NCI-H2081 (cell line): Measurements from ENCODE around the gene SLC22A23.
A peak's percentile ranks its signal among the peaks of the same experiment; 100 is the strongest.

ENCODE experiments used
- DNase-seq, 2 experiments: peaks; one replicate each; lab custom pipeline; 2025; lab: John Stamatoyannopoulos, UW

SLC22A23 gene

DNA sequence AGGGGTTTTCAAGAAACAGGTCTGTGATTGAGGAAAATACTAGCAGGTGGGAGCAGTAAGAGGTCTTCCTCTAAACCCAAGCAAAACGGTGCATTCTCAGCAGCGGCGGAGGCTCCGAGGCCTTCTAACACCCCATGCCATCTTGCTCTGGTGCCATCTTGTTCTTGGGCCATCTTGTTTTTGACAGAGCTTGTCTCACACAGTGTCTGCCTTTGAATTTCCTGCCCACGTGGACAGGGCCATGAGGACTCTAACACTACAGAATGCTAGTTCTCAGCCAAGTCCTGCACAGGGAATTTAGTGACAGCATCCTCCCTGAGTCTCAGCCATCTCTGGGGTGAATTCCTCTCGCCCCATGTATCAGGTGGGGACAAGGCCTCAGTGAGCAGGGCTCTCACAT, 121.7 kb downstream of the SLC22A23 start:
- no peak for DNase-seq

DNA sequence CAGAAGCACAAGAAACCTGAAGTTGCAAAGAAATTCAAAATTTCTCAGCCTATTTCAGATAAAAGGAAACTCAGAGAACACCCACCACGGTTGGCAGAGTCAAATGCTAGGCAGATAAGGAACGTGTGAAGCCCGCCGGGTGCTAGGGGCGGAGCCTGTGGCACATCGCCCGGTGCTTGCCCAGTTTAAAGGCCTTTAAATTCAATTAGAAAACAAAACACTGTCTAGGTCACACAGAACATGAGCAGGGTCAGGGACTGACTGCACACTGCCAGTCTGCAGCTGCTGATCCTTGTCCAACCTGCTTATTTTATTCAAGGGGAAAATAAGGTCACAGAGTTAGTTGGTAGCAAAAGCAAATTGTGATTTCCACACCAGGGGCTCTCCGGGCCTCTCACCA, 122.3 kb downstream of the SLC22A23 start:
- DNase-seq = no peak

DNA sequence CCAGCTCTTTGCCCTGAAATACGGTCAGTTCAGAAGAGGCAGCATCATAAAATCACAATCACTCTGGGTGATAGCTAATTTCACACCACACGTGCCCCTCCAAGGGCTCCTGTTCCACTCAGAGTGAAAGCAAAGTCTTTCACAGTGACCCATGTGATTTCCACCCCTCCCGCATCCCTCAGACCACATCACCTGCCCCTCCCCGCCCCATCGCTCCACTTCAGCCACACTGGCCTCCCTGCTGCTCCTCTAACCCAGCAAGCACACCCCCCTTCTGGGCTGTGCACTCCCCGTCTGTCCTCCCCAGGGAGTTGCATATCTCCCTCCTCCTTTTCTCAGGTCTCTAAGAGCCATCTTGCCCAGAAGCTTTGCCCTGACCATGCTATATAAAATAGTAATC, 123.6 kb downstream of the SLC22A23 start:
- DNase-seq = no peak

DNA sequence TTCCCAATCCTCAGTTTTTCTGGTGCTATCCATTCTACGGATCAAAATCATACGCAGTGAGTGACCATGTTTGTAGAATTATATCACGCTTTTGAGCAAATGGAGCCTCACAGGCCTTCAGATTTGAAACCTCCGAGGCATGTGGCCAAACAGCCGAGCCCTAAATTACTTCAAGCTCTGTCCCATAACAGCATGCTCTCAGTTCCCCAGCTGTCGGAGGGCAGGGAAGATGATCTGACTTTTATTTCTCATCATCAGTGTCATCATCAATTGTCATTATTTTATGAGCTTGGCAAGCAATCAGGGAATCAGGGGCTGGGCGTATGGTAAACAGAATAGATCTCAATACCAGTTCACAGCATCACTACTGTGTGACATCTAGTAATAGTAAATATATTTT, 124.9 kb downstream of the SLC22A23 start:
- no peak for DNase-seq

DNA sequence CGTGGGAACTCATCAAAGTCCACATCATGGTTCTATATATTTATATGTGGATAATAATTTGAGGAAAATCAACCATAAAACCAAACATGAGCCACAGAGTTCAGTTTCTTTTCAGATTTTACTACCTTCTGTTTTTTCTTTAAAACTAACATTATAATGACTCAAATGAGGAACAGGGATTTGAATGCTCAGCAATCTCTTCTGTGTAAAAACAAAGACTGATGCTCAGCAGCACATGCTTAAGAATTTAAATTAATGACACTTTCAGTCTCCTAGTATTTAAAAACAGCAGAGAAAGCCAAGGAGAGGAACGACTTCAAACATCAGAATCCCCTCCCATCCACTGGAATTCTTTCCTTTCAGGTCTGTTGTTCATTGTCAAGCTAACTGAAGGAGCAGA, 125.4 kb downstream of the SLC22A23 start:
- DNase-seq = no peak

DNA sequence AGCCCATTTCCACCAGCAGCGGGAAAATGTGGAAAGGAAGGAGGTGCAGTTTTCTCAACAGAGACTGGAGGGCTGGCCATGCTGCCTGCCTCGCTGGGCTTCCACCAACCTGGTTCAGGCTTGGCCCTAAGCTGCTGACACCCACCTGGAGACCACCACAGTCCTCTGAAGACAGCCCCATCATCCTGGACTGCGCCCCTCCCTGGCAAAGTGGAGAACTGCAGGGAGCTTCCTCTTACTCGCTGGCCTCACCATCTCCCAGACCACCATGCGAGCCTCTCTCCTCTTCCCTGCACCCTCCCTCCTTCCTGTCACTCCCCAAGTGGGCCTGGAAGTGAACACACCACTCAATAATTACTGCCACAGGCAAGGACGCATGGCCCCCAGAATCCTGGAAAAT, 126.7 kb downstream of the SLC22A23 start:
- no peak for DNase-seq

DNA sequence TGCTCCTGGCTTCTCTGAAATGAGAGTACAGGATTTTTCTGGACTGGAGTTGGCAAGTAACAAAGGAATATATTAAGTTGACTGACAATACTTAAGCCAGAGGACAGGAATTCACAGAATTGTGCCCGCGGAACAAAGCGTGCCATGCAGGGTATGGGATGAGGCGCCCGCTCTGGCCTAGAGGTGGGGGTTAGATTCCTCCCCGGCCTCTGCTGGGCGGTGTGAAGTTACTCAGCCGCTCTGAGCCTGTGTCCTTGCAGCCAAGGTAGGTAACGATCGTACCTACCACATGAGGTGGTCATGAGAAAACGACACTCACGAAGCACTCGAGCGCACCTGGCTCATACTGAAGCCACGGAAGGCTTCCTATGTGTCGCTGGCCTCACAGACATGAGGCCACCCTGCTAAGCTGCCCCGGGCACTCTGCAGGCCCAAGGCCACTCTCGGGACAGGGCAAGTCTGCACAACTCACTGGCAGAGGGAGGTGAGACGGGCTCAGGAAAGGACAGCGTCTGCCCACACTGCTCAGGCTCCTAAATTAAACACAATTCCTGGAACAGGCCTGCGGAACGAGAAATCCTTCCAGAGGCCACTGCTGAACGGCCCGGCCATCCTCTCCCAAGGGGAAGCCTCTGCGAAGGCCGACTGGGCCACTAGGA, 127.3 kb downstream of the SLC22A23 start:
- no peak for DNase-seq

DNA sequence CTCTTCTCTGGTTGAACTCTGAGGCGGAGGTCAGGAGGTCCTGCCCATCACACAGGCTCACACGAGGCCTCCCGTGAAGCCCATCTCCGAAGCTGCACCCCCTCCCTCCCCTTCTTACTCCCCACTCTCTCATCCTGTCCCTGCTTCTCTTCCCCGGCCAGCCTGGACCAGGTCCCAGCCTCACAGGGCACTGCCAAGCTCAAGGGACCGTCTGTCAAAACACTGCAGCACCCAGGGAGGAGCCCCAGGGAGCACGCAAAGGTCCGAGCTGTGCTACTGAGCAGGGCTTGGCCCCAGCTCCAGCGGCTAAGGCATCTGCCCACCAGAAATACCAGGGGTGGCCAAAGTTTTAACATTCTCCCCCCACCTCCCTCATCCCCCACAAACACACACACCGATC, 128.1 kb downstream of the SLC22A23 start:
- DNase-seq = no peak

DNA sequence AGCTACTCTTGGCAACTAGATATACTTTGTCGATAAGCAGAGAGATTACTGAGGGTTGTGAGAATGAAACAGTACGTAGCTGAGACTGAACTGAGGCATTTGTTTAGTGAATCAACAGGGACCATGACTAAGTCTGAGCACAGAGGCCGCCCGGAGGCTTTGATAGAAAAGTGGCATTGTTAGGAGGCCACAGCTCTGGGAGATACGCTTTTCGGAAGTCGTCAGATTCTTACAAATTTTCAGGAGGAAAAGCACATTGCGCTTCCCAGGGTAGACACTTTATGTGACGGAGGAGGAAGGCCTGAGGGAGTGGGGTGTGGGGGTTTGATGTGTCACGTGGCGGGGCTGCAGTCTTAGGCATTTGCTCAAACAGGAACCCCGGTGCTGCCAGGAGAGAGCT, 128.7 kb downstream of the SLC22A23 start:
- no peak for DNase-seq

DNA sequence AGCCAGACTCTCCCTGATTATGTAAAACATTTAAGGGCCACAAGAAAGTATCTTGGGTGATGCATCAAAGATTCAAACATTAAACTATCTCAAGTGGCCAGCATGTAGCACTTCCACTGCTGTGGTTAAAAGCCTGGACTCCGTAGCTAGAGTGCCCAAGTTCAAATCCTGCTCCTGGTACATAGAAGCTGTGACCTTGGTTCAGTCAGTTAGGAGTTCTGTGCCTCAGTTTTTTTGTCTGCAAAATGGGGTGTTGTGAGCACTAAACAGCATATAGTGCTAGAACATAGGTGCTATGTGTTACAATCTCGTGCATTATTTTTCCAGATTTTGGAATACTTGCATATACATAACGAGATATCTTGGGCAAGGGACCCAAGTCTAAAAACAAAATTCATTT, 129.4 kb downstream of the SLC22A23 start:
- DNase-seq = no peak

DNA sequence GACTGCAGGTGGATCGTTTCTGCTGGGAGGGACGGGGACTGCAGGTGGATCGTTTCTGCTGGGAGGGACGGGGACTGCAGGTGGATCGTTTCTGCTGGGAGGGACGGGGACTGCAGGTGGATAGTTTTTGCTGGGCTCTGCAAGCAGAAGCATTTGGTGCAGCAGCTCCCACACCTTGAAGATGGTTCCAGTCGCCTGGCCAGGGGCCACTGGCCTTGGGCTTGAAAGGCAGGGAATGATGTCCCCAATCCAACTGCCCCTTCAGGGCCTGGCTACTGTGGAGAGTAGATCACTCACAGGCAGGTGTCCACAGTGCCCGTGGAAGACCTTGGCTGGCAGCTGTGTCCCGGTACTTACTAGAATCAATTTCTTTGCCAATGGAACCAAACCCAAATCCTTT, 129.9 kb downstream of the SLC22A23 start:
- DNase-seq = no peak

DNA sequence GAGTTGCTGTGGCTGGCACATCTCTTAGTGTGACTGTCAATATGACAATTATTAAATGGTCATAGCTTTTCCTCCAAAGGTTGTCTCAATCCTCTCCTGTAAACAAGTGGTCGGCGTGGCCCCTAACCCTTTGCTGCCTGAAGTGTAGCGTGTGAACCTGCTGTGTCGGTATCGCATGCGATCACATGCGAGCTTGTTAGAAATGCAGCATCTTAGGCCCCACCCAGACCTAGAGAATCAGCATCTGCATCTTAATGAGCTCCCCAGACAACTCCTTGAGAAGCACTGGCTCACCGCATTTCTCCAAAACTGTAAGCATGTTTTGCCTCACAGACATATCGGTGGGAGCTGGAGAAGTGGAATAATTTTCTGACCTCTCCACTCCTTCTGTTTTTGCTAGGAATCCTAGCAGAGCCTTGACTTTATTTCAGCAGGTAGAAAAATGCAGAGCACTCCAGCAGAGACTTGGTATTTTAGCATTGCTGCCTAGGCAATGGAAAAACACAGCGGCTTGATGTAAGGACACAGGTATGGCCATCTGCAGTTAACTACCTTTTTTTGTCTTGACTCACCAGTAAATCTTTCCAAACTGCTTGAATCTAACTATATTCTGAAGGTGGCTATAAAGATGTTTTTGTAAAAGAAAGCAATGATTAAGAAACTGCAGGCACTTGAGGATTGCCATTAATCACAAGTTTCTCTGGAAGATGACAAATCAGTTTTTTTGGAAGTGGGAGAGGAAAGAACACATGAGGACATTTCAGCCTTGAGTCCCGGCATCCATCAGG, 130.5 kb downstream of the SLC22A23 start:
- no peak for DNase-seq

DNA sequence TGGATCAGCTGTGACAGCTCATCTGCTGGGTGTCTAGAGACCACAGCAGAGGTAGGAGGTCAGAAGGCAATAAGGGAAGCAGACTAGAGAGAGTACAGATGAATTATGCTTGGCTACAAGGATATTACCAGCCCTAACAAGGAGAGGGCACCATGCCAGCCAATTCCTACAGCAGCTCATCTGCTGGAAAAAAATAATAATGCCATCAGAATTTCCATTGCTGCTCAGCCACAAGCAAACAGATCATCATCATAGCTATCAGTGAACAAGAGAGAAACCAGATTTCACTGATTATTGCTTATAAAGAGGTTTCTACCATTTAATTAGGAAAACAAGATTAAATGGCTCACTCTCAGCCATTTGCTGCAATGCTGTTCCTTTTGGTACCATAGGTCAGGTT, 131.6 kb downstream of the SLC22A23 start:
- no peak for DNase-seq

DNA sequence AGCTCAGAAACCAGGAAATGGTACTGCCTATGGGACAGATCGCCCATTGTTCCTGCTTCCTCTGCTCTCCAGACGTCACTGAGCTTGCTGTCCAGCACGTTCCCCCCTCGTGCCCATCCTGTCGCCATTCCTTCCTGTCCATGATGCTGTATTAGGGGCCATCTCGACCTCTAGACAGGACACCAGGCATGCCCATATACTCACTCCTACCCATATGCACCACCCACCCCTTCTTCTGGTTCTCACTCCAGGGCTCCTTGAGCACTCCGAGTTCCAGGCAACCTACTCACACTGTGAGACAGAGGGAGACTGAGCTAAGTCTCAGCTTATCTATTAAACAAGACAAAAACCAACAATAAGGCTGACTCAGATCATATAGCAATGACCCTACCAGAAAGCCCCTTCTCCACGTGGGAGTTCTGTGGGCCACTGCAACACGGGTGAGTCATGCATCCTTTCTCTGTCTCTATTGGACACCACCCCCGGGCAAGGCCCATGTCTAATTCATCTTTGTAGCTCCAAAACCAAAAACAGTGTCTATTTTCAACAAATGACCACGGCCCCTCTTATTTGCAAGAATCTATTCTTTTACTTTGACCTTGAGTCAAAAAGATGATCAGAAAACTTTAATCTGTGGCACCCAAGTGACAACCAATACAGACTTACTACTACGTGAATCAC, 132.4 kb downstream of the SLC22A23 start:
- no peak for DNase-seq

DNA sequence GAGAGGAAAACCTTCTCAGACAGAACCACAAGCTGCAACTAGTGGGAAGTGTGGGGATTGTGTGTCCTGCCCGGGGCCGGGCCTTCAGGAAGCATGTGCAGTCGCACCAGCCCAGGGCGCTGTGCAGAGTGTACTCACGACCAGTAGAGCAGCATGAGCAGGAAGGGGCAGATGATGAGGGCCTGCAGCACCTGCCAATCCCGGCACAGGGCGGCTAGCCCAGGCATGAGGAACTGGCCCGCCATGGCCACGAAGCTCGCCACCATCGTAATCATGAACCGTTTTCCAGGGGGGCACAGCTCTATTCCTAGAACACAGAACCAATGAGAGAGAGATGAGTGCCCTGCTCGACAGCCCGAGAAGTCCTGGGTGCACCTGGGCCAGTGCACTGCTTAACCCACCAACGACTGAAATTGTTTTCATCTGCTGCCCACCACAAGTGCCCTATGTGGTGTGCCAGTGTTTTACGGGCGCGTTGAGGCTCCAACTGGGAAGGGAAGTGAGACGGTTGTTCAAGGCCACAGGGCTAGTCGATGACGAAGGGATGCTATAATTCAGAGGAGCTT, 133.1 kb downstream of the SLC22A23 start:
- no peak for DNase-seq

DNA sequence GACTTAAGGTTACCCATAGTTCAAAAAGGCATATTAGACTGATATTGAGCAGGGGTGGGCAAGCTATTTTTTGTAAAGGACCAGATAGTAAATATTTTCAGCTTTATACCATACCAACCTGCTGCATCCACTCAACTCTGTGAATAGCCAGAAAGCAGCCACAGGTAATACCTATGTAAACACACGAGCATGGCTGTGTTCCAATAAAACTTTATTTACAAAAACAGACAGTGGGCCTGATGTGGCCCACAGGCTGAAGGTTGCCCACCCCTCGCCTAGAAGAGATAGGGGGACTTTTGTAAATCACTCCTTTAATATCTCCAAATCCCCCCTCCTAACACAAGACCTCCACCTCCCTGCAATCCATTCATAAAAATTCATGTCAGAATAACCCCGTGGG, 133.7 kb downstream of the SLC22A23 start:
- no peak for DNase-seq

DNA sequence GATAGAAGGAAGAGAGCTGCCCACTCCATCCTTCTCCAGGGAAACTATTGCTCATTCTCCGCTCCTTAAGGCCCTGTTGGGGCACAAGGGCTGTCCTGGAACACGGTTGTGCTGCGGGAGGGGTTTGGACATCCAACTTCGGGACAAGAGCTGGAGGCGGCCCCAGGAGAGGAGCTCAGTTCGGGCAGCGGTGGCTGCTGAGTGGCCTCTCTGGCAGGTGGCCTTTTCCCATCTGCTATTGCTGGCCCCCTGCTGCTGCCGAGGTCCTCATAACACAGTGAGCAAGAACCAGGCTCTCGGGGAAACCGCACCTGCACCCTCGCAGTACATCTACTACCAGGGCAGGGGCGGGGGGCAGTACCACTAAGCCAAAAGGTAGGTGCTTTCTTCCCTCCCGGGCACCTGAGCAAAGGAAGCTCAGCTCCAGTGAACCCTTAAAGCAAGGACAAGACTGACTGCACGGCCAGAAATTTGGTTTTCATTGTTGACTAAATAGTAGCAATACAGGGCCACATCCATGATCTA, 134.4 kb downstream of the SLC22A23 start:
- no peak for DNase-seq

DNA sequence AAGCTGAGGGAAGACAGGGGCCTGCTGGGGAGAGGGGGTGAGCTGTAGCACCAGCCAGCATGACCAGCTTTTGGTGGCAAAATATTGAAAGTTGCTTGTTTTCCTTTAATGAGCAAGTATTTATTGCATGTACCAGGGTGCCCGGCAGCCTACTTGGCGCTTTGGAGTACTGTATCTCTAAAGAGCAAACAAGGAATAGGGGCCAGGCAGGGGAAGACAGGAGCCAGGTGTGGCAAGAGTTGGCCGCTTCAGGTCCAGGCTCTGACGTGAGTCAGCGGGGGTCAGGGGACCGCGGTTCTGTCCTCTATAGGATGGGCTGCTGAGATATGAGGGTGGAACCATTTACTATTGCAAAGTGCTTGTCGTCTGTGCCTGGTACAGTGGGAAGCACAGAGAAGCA, 135.0 kb downstream of the SLC22A23 start:
- DNase-seq = no peak

DNA sequence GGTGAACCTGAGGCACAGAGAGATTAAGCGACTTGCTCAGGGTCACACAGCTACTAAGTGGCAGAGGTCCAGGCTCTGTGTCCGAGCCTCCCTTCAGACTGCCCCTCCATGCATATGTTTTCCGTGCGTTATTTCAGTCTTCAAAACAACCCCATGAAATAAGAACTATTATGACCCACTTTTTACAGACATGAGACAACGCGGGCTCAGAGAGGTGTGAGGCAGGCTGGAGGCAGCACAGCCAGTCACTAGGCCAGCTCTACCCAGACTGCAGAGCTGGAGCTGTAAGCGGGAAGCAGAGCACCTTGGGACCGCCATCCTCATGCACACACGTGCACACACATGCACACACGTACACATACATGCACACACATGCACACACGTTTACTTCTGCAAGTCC, 135.8 kb downstream of the SLC22A23 start:
- no peak for DNase-seq

DNA sequence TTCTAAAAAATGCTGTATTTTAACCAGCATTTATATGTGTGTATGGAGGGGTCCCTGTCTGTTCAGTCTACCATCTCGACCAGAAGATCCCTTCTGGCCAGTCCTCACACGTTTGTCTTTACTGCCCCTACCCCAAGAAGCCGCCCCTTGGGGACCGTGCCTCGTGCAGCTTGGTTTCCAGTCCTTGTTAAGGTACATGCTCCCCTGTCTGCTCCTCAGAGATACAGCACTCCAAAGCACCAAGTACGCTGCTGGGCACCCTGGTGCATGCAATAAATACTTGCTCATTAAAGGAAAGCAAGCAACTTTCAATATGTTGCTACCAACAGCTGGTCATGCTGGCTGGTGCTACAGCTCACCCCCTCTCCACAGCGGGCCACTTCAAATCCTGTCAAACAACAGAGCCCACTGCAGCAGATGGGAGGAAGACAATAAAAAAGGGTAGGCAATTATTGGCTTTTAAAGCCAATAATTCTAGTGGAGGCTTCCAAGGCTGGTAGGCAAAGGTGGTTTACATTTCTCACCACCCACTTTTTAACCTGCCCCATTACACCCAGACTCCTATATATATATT, 136.5 kb downstream of the SLC22A23 start:
- DNase-seq = peak in 1 of 2 experiments; percentile 37

DNA sequence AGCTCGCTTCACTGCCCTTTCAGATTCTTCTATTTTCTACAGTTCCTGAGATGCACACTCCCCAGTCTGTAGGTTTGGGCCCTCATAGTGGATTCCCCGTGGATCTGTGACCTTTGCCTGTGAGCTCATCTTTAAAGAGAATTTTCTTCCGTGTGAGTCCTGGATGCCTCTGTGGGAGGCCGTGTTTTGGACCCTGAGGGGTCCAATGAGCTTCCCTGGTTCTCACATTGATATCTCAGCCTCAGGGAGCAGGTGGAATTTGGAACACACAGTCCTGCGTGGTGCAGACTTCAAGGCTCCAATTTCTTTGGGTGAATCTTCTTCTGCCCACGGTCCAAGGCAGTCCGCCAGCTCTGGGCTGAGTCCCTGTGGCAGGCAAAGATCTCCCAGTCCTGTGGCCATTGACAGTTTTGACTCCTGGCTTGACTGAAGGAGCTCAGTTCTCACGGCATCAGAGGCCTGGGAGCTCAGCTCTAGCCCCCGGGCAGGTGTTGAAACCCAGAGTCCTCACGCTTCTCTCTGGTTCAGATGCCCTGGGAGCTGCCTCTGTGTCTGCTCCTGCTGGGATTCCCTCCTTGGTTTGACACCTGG, 137.1 kb downstream of the SLC22A23 start:
- no peak for DNase-seq
